ENCODE measurements around the gene VAV1. TPM values are rescaled to one million over a fixed set of nuclear protein-coding genes. Genes with fewer than 3 reads are reported as not detected.

VAV1 gene
- total and polyA plus RNA-seq, 7 experiments from 2014 or later: 26.2 to 132 (median 97.2) TPM

GRCh38 chr19:6876748-6877147 is 104.2 kb downstream of the VAV1 start:
- ChIA-PET POLR2A (interaction anchor here (0.6 to 2.7 kb wide), 6 partner anchors 9 to 372 kb away, joined by 3 to 15 read pairs (median 3); no protein-coding TSS in a partner anchor), CTCF (interaction anchor here (0.6 to 1.8 kb wide), 4 partner anchors 9 to 245 kb away, joined by 3 to 4 read pairs (median 4); no protein-coding TSS in a partner anchor)
- Histone ChIP-seq H3K9me3 (ENCODE audit: control insufficient read depth in 2 of 3, low read length in 3 of 3) (no peaks in the 10 kb centered on the region), H3K4me1 (ENCODE audit: control insufficient read depth in 2 of 2, insufficient read depth in 2 of 2, low read length in 2 of 2) (peaks cover 0 to 13% of the 10 kb centered on the region in 2 donors), H3K36me3 (ENCODE audit: control insufficient read depth in 2 of 3, insufficient read depth in 3 of 3, low read length in 3 of 3) (no peaks in the 10 kb centered on the region), H3K4me3 (ENCODE audit: low read length) (no peak overlapping the region), H3K27me3 (ENCODE audit: control insufficient read depth in 2 of 2, insufficient read depth in 2 of 2, low read length in 2 of 2) (no peaks in the 10 kb centered on the region), H3K27ac (ENCODE audit: low read depth, low read length) (no peak overlapping the region)
- H3K27me3 Mint-ChIP-seq: peaks cover 0 to 12% (median 0%) of the 10 kb centered on the region in 5 donors
- peak overlapping the region in 4 of 9 donors; percentile 19 to 84 (median 58) for H3K27ac Mint-ChIP-seq
- peak overlapping the region in 1 of 10 donors; percentile 36 for H3K4me3 Mint-ChIP-seq
- DNase-seq (no peak), ATAC-seq (peak; percentile 27)
- H3K9me3 Mint-ChIP-seq: peaks cover 0 to 12% (median 0%) of the 10 kb centered on the region in 11 donors
- peaks cover 6 to 44% (median 17%) of the 10 kb centered on the region in 7 donors for H3K4me1 Mint-ChIP-seq
- intact Hi-C loops (cut with micrococcal nuclease): no loop called here
- peaks cover 0 to 4% (median 0%) of the 10 kb centered on the region in 5 donors for H3K36me3 Mint-ChIP-seq

GRCh38 chr19:6877766-6878165 is 105.3 kb downstream of the VAV1 start:
- ChIA-PET POLR2A (interaction anchor here (1.2 to 2.7 kb wide), 2 partner anchors 10 to 13 kb away, joined by 3 to 15 read pairs; no protein-coding TSS in a partner anchor), CTCF (no interaction called here)
- Histone ChIP-seq H3K4me1 (ENCODE audit: control insufficient read depth in 2 of 2, insufficient read depth in 2 of 2, low read length in 2 of 2) (peaks cover 0 to 13% of the 10 kb centered on the region in 2 donors), H3K4me3 (ENCODE audit: low read length) (no peak overlapping the region), H3K36me3 (ENCODE audit: control insufficient read depth in 2 of 3, insufficient read depth in 3 of 3, low read length in 3 of 3) (no peaks in the 10 kb centered on the region), H3K9me3 (ENCODE audit: control insufficient read depth in 2 of 3, low read length in 3 of 3) (no peaks in the 10 kb centered on the region), H3K27ac (ENCODE audit: low read depth, low read length) (no peak overlapping the region), H3K27me3 (ENCODE audit: control insufficient read depth in 2 of 2, insufficient read depth in 2 of 2, low read length in 2 of 2) (no peaks in the 10 kb centered on the region)
- Mint-ChIP-seq H3K36me3 (no peaks in the 10 kb centered on the region), H3K27ac (peak overlapping the region in 3 of 9 donors; percentile 32 to 84 (median 76)), H3K4me3 (no peak overlapping the region), H3K9me3 (peaks cover 0 to 8% (median 0%) of the 10 kb centered on the region in 11 donors), H3K27me3 (peaks cover 0 to 12% (median 0%) of the 10 kb centered on the region in 5 donors), H3K4me1 (peaks cover 6 to 42% (median 17%) of the 10 kb centered on the region in 7 donors)
- intact Hi-C loops (cut with micrococcal nuclease): no loop called here
- ATAC-seq (no peak), DNase-seq (no peak)

- Mint-ChIP-seq H3K9me3 (peaks cover 4 to 35% (median 12%) of the 10 kb centered on the region in 11 donors), H3K4me1 (peaks cover 30 to 68% (median 53%) of the 10 kb centered on the region in 7 donors), H3K4me3 (peak overlapping the region in 6 of 10 donors; percentile 10 to 85 (median 62)), H3K27ac (peak overlapping the region in 3 of 9 donors; percentile 38 to 69 (median 41)), H3K36me3 (peaks cover 6 to 29% (median 14%) of the 10 kb centered on the region in 5 donors), H3K27me3 (no peaks in the 10 kb centered on the region)
- H3K36me3 ChIP-seq (ENCODE audit: control insufficient read depth in 2 of 3, insufficient read depth in 3 of 3, low read length in 3 of 3): no peaks in the 10 kb centered on the region
- no peaks in the 10 kb centered on the region for H3K27me3 ChIP-seq (ENCODE audit: control insufficient read depth in 2 of 2, insufficient read depth in 2 of 2, low read length in 2 of 2)
- H3K4me3 ChIP-seq (ENCODE audit: low read length): no peak overlapping the region
- H3K27ac ChIP-seq (ENCODE audit: low read depth, low read length): no peak overlapping the region
- ATAC-seq (no peak), DNase-seq (no peak)
- ChIA-PET POLR2A (interaction anchor here (1.5 kb wide), 1 partner anchor 11 kb away, joined by 5 read pairs; no protein-coding TSS in a partner anchor), CTCF (interaction anchor here (0.6 kb wide), 1 partner anchor 38 kb away, joined by 3 read pairs; no protein-coding TSS in a partner anchor)
- H3K9me3 ChIP-seq (ENCODE audit: control insufficient read depth in 2 of 3, low read length in 3 of 3): no peaks in the 10 kb centered on the region
- intact Hi-C loops (cut with micrococcal nuclease): no loop called here
- H3K4me1 ChIP-seq (ENCODE audit: control insufficient read depth in 2 of 2, insufficient read depth in 2 of 2, low read length in 2 of 2): peaks cover 17 to 50% of the 10 kb centered on the region in 2 donors
Observed at GRCh38 chr19:6886277-6886897, 113.9 kb downstream of the VAV1 start.

GRCh38 chr19:6887316-6887715 is 114.8 kb downstream of the VAV1 start, which contains the start of gene ADGRE1:
Gene ADGRE1, plus strand, starts transcription at chr19:6887579. Its CDS starts 30 bp downstream, at chr19:6887609.
- peak in 2 of 9 donors; percentile 22 to 36 for DNase-seq
- intact Hi-C loops (cut with micrococcal nuclease): no loop called here
- Histone ChIP-seq H3K4me1 (ENCODE audit: control insufficient read depth in 2 of 2, insufficient read depth in 2 of 2, low read length in 2 of 2) (peaks cover 25 to 60% of the 10 kb centered on the region in 2 donors), H3K9me3 (ENCODE audit: control insufficient read depth in 2 of 3, low read length in 3 of 3) (no peaks in the 10 kb centered on the region), H3K27me3 (ENCODE audit: control insufficient read depth in 2 of 2, insufficient read depth in 2 of 2, low read length in 2 of 2) (no peaks in the 10 kb centered on the region), H3K36me3 (ENCODE audit: control insufficient read depth in 2 of 3, insufficient read depth in 3 of 3, low read length in 3 of 3) (no peaks in the 10 kb centered on the region), H3K27ac (ENCODE audit: low read depth, low read length) (no peak within 1 kb of the TSS), H3K4me3 (ENCODE audit: low read length) (no peak within 1 kb of the TSS)
- Mint-ChIP-seq H3K27ac (peak within 1 kb of the TSS; percentile 33 to 94 (median 79)), H3K36me3 (peaks cover 6 to 37% (median 17%) of the 10 kb centered on the region in 5 donors), H3K4me1 (peaks cover 39 to 73% (median 62%) of the 10 kb centered on the region in 7 donors), H3K4me3 (peak within 1 kb of the TSS; percentile 3 to 85 (median 64)), H3K27me3 (no peaks in the 10 kb centered on the region), H3K9me3 (peaks cover 5 to 38% (median 15%) of the 10 kb centered on the region in 11 donors)
- ChIA-PET CTCF (interaction anchor here (1.5 kb wide), 1 partner anchor 24 kb away, joined by 4 read pairs; no protein-coding TSS in a partner anchor), POLR2A (interaction anchor here (1.3 to 1.5 kb wide), 2 partner anchors 12 to 16 kb away, joined by 3 to 5 read pairs; no protein-coding TSS in a partner anchor)
- peak; percentile 34 for ATAC-seq

- CTCF ChIA-PET: interaction anchor here (3.1 kb wide), 1 partner anchor 26 kb away, joined by 25 read pairs; no protein-coding TSS in a partner anchor
- peak overlapping the region; percentile 18 to 83 (median 53) for H3K4me3 Mint-ChIP-seq
- peaks cover 55 to 87% (median 78%) of the 10 kb centered on the region in 7 donors for H3K4me1 Mint-ChIP-seq
Observed at GRCh38 chr19:6888967-6889366, 116.5 kb downstream of the VAV1 start.

GRCh38 chr19:6890401-6890913 is 117.9 kb downstream of the VAV1 start:
- Mint-ChIP-seq H3K4me3 (peak overlapping the region; percentile 62 to 89 (median 74)), H3K9me3 (peaks cover 17 to 60% (median 38%) of the 10 kb centered on the region in 11 donors), H3K27me3 (no peaks in the 10 kb centered on the region), H3K36me3 (peaks cover 26 to 65% (median 39%) of the 10 kb centered on the region in 5 donors), H3K4me1 (peaks cover 60 to 94% (median 86%) of the 10 kb centered on the region in 7 donors), H3K27ac (peak overlapping the region; percentile 85 to 97 (median 94))
- H3K36me3 ChIP-seq (ENCODE audit: control insufficient read depth in 2 of 3, insufficient read depth in 3 of 3, low read length in 3 of 3): no peaks in the 10 kb centered on the region
- ChIA-PET POLR2A (interaction anchor here (0.6 to 4.3 kb wide), 22 partner anchors 8 to 529 kb away, joined by 3 to 58 read pairs (median 4); partner anchors contain the start of genes CLPP and ZNF557), CTCF (interaction anchor here (0.6 to 3.1 kb wide), 11 partner anchors 10 to 98 kb away, joined by 3 to 25 read pairs (median 4); no protein-coding TSS in a partner anchor)
- peak; percentile 59 for ATAC-seq
- peak overlapping the region; percentile 38 for H3K4me3 ChIP-seq (ENCODE audit: low read length)
- H3K27ac ChIP-seq (ENCODE audit: low read depth, low read length): peak overlapping the region; percentile 65
- intact Hi-C loops (cut with micrococcal nuclease): loop anchor here (1.0 to 2.0 kb wide), 4 partner anchors 16 to 36 kb away; no protein-coding TSS in a partner anchor
- H3K27me3 ChIP-seq (ENCODE audit: control insufficient read depth in 2 of 2, insufficient read depth in 2 of 2, low read length in 2 of 2): no peaks in the 10 kb centered on the region
- H3K9me3 ChIP-seq (ENCODE audit: control insufficient read depth in 2 of 3, low read length in 3 of 3): peaks cover 0 to 9% (median 8%) of the 10 kb centered on the region in 3 experiments
- H3K4me1 ChIP-seq (ENCODE audit: control insufficient read depth in 2 of 2, insufficient read depth in 2 of 2, low read length in 2 of 2): peaks cover 31 to 84% of the 10 kb centered on the region in 2 donors
- peak in 8 of 9 donors; percentile 13 to 75 (median 61) for DNase-seq

More at GRCh38 chr19:6888967-6889366, 116.5 kb downstream of the VAV1 start:
- Histone ChIP-seq H3K4me3 (ENCODE audit: low read length) (no peak overlapping the region), H3K9me3 (ENCODE audit: control insufficient read depth in 2 of 3, low read length in 3 of 3) (no peaks in the 10 kb centered on the region), H3K4me1 (ENCODE audit: control insufficient read depth in 2 of 2, insufficient read depth in 2 of 2, low read length in 2 of 2) (peaks cover 31 to 75% of the 10 kb centered on the region in 2 donors), H3K36me3 (ENCODE audit: control insufficient read depth in 2 of 3, insufficient read depth in 3 of 3, low read length in 3 of 3) (no peaks in the 10 kb centered on the region), H3K27ac (ENCODE audit: low read depth, low read length) (no peak overlapping the region), H3K27me3 (ENCODE audit: control insufficient read depth in 2 of 2, insufficient read depth in 2 of 2, low read length in 2 of 2) (no peaks in the 10 kb centered on the region)
- H3K9me3 Mint-ChIP-seq: peaks cover 5 to 46% (median 23%) of the 10 kb centered on the region in 11 donors
- intact Hi-C loops (cut with micrococcal nuclease): no loop called here
- H3K27me3 Mint-ChIP-seq: no peaks in the 10 kb centered on the region
- H3K27ac Mint-ChIP-seq: peak overlapping the region; percentile 1 to 94 (median 78)
- ATAC-seq (no peak), DNase-seq (no peak)
- POLR2A ChIA-PET: interaction anchor here (0.6 to 4.3 kb wide), 4 partner anchors 12 to 29 kb away, joined by 3 to 58 read pairs (median 10); no protein-coding TSS in a partner anchor
- H3K36me3 Mint-ChIP-seq: peaks cover 12 to 51% (median 25%) of the 10 kb centered on the region in 5 donors
